Stimulated activated CD4-positive, alpha-beta T cell treated with anti-CD3 and anti-CD28 coated beads, Interleukin-15, amount 100 ng/mL, for 24 hours (primary cell): Measurements from ENCODE around the gene MLXIPL.
"Not testable (repeated sequence)": the region's sequence is repeated elsewhere in the genome, so short reads cannot be mapped to it uniquely, and the experiment has no call there.

Experiments used
- DNase-seq: peaks from one replicate; pipeline ENCODE4 v3.0.0-alpha.2; 2020

MLXIPL gene

GRCh38 chr7:73644688-73645286, 20.5 kb upstream of the MLXIPL start:
- DNase-seq = no peak

DNA sequence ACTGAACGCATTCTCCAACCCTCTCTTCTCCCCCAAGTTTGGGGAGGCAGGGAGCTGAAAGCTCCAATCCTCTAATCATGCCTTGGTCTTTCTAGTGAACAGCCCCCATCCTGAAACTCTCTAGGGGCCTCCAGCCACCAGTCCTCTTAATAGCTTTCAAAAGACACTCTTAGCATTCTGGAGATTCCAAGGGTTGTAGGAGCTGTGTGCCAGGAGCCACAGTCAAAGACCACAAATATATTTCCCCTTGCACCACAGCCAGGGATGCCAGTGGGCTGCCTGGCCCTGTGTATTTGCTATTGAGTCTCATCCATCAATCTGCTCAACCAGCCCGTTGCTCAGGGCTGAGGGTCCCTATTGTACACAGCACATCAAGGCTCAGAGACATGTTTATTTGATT, 18.5 kb upstream of the MLXIPL start:
- no peak for DNase-seq

DNA sequence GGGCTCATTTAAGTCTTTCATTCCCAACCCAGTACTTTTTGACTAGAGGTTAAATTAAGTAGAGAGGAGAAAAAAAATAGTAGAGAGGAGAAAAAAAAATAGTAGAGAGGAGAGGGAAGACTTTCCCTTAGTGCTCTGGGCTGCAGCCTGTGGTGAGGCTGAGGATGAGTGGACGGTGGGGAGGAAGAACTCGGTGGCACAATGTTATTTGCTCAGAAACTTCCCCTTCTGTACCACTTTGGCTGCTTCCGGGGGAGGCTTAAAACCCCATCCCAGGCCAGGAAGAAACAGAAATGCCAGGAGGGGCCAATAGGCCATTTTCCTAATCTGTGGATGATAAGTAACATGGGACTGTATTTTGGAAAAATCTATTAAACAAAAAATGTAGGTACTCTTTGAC, 14.6 kb upstream of the MLXIPL start:
- DNase-seq = no peak

DNA sequence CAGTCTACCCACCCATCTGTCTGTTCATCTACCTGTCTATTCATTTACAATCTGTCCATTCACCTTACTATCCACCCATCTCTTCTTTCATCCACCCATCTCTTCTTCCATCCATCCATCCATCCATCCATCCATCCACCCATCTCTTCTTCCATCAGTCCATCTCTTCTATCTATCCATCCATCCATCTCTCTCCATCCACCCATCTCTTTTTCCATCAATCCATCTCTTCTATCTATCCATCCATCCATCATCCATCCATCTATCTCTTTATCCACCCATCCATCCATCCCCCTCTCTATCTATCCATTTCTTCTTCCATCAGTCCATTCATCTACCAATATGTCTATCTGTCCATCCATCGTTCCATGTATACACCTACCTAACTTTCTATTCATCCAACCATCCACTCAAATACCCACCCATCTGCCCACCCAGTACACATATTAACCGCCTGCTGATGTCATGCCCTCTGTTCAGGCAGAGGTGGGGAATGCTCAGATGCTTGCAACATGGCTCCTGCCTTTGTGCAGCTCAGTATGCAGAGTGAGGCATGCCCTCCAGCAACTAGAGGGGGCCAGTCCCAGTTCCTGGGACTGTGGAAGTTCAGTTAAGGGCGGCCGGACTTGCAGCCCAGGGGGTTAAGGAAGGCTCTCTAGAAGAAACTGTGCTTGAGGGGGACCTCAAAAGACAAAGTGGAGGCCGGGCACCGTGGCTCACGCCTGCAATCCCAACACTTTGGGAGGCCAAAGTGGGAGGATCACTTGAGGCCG, 11.3 kb upstream of the MLXIPL start:
- no peak for DNase-seq

DNA sequence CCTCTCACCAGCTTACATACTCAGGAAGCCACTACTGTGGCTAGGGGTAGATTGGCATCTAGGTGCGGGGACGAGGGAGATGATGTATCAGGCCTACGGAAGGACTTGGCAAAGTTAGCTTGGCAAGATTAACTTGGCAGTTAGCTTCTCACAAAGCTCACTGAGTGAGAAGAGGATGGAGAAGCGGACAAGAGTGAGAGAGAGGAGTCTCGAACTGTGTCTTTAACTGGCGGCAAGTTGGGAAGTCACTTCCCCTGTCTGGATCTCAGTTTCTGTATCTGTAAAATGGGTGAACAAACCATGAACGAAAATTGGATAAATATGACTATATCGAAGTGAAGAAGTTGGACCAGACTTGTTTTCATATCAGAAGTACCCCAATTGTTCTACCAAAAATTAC, 9.5 kb upstream of the MLXIPL start:
- DNase-seq = no peak

DNA sequence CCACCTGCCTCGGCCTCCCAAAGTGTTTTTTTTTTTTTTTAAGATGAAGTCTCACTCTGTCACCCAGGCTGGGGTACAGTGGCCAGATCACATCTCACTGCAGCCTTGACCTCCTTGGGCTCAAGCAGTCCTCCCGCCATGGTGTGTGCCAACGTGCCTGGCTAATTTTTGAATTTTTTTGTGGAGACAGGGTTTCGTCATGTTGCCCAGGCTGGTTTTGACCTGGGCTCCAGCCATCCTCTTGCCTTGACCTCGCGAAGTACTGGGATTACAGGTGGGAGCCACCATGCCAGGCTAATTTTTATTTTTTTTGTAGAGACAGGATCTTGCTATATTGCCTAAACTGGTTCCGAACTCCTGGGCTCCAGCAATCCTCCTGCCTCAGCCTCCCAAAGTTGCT, 9.0 kb upstream of the MLXIPL start:
- no peak for DNase-seq

- no peak for DNase-seq
Measured at GRCh38 chr7:73631558-73631957, 7.2 kb upstream of the MLXIPL start.

DNA sequence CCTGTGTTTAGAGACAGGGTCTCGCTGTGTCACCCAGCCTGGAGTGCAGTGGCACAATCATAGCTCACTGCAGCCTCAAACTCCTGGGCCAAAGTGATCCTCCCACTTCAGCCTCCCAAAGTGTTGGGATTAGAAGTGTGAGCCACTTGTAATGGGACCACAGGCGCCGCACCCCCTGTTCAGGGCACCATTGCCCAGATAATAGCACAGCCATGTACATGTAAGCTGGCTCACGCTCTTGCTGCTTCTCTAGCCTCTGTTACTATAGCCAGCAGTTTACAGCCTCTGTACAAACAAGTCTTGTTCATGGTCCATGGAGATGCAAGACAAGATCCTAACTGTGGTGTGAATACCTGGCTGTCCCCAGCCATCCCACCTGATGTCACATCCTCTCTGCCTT, 4.2 kb upstream of the MLXIPL start:
- DNase-seq = no peak

- DNase-seq = no peak
Measured at GRCh38 chr7:73626814-73627213, 2.5 kb upstream of the MLXIPL start.

GRCh38 chr7:73625276-73625675, 954 bp upstream of the MLXIPL start:
- DNase-seq = no peak

GRCh38 chr7:73624669-73625001, 313 bp upstream of the MLXIPL start:
- DNase-seq = no peak

DNA sequence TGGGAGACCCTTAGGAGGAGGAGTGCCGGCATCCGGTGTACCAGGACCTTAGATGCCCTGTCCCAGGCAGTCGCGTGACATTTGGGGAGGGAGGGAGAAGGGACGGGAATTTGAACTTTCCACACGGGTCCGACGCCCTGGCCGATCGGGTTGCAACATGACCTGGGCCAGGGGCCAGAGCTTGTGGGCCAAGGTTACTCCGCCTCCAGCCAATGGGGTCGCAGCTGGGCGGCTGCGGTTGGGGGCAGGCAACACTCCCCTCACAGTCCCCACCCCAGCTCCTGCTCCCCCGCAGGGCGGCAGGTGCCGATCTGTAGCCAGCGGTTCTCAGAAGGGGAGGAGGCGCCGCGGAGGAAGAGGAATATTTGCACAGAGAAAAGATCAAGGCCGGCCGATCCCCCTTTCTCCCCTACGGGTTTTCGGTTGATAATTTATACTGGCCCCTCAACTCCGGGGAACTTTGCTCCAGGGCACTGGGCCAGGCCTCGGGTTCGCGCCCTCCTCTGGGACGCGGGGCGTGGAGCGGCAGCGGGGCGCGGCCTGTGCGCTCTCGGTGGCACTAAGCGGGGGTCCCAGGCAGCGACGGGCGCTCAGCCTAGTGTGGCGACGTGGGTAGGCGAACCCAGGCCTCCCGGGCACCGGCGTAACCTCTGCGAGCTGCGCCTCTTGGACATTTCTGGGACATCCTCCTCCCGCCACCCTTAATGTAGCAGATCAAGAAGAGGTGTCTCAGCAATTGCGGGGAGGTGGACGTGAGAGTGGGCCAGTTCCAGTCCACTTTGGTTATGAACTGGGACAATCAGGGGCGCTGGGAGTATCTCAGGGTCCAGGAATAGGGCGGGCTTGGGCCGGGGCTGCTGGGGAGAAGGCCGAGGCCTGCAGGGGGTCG, 1.2 kb downstream of the MLXIPL start:
- no peak for DNase-seq

DNA sequence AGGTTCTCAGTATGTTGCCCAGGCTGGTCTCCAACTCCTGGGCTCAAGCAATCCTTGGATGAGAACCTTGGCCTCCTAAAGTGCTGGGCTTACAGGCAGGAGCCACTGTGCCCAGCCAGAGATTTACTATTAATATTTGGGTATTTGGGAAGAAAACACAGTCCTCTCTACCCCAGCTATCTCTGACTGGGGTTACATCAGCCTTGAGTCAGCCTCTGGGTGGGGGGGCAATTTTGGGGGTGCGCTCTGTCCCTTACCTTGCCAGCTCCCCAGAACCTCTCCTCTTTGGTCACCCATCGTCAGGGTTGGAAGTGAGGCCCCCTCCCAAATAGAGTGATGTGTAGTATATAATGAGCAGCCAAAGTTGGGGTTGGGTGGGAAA, 1.8 kb downstream of the MLXIPL start:
- no peak for DNase-seq

- DNase-seq = no peak
Measured at GRCh38 chr7:73621168-73622063, 2.9 kb downstream of the MLXIPL start.

- not testable (repeated sequence) for DNase-seq
Measured at GRCh38 chr7:73619394-73619793, 4.9 kb downstream of the MLXIPL start.

DNA sequence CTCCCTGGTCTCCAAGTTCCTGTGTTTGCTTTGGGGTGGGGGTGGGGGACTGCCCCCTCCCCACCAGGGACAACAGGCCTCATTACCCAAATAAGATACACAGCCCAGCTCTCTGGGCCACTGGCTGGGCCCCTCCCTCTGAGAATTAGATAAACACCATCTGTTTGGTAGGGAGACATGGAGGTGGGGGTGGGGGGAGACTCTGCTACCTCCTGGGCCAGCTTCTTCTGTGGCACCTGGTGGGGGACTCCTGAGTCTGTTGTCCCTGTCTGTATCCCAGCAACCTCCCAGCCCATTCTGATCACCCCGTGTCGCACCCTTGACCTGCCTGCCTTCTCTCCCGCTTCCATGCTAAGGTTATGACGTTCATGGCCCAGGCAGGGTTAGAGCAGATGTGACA, 5.8 kb downstream of the MLXIPL start:
- no peak for DNase-seq

GRCh38 chr7:73617520-73617919, 6.8 kb downstream of the MLXIPL start:
- DNase-seq = not testable (repeated sequence)

DNA sequence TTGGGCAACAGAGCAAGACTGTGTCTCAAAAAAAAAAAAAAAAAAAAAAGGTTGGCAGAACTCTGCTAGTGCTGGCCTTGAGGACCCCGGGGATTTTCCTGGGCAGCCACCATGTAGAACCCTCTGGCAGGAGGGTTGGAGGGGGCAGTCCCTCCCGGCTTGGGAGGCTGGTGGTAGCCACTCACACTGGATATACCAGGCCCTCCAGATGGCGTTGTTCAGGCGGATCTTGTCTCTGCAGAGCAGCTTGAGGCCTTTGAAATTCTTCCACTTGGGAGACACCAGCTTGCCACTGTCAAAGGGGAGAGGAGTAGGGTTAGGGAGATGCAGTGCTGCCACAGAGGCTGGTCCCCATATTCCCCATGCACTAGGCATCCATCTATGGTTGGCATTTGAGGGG, 8.4 kb downstream of the MLXIPL start:
- DNase-seq = no peak

GRCh38 chr7:73614937-73615336, 9.4 kb downstream of the MLXIPL start:
- DNase-seq = not testable (repeated sequence)

DNA sequence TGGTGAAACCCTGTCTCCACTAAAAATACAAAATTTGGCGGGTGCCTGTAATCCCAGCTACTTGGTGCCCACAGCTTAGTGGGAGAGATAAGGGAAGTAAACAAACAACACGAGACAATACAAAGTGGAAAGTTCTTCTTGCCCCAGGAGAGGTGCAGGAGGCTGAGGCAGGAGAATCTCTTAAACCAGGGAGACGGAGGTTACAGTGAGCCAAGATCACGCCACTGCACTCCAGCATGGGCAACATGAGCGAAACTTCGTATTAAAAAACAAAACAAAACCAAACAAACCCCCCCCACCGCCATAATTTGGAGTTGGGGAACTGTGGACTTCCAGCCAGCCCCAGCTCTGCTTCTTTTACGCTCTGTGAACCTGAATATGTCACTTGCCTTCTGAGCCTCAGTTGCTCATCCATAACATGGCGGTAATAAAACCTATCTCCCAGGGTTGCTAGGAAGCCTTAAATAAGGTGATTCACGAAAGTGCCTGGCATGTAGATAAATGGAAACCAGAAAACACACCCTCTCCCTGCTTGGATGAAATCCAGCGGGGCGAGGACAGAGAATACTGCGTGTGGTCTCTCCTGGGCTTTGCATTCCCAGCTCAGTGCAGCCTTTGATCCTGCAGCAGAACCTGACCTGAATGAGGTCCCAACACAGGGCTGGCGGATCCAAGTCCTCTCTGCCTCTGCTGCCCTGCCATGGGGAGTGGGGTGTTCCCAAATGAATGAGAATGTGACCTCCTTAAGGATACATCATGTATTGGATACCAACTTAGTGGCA, 10.2 kb downstream of the MLXIPL start:
- DNase-seq = no peak

GRCh38 chr7:73612598-73613269, 11.6 kb downstream of the MLXIPL start:
- no peak for DNase-seq
